Lower leg skin (tissue), 3 donors: Measurements from ENCODE around the gene SLC15A1.

Experiments used
- POLR2A ChIP-seq, 2 donors: fragments of 450-650 bp; IDR thresholded peaks; one replicate each; pipeline ENCODE4 v1.6.1; 2016 to 2017; ENCODE audit warnings: antibody characterized with exemption in 2 of 2, mild to moderate bottlenecking in 1 of 2, moderate library complexity in 1 of 2
- TF ChIP-seq, protein P1 (sequence below), 3 donors: fragments of 450-650 bp; IDR thresholded peaks; one replicate each; pipeline ENCODE4 v1.5.1; 2016; ENCODE audit warnings: antibody characterized with exemption in 3 of 3, mild to moderate bottlenecking in 3 of 3, moderate library complexity in 2 of 3

DNA sequence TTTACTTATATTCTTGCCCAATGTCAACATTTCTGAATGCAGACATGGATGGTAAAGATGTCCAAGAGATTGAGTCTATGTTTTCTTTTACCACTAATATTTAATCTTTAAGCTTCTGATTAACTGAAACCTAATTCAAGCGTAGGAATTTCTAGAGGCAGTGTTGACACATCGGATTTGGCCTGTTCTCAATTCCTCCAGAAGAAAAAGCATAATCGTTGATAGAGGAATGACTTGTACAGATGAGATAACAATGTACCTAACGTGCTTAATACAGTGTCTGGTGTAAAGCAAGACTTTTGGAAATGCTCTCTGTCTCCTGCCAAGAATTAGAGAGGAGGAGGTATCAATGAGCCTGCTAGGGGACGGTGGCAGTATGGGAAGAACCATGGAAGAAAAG lies 35.2 kb downstream of the SLC15A1 start:
- TF ChIP-seq POLR2A (IDR thresholded peaks at IDR 0.05), result no peak
- TF ChIP-seq, protein P1, sequence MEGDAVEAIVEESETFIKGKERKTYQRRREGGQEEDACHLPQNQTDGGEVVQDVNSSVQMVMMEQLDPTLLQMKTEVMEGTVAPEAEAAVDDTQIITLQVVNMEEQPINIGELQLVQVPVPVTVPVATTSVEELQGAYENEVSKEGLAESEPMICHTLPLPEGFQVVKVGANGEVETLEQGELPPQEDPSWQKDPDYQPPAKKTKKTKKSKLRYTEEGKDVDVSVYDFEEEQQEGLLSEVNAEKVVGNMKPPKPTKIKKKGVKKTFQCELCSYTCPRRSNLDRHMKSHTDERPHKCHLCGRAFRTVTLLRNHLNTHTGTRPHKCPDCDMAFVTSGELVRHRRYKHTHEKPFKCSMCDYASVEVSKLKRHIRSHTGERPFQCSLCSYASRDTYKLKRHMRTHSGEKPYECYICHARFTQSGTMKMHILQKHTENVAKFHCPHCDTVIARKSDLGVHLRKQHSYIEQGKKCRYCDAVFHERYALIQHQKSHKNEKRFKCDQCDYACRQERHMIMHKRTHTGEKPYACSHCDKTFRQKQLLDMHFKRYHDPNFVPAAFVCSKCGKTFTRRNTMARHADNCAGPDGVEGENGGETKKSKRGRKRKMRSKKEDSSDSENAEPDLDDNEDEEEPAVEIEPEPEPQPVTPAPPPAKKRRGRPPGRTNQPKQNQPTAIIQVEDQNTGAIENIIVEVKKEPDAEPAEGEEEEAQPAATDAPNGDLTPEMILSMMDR (IDR thresholded peaks at IDR 0.05), result no peak
